Activated naive CD4-positive, alpha-beta T cell treated with anti-CD3 and anti-CD28 coated beads, Interleukin-2, amount 50 U/mL, for 72 hours (primary cell): ENCODE measurements around the gene DNMT1. TPM values are rescaled to one million over a fixed set of nuclear protein-coding genes. Genes with fewer than 3 reads are reported as not detected.

Experiments
- ATAC-seq, 2 donors: fragments of 150-1000 bp; cut with Tn5 transposase; 2 replicates each; pipeline ENCODE4 v1.10.0; 2021; ENCODE audit warnings: mild to moderate bottlenecking in 2 of 2, moderate library complexity in 2 of 2
- DNase-seq, 2 donors: peaks; one replicate each; pipeline ENCODE4 v3.0.0; 2021 to 2022; ENCODE audit warnings: low spot score in 2 of 2
- H3K27ac Mint-ChIP-seq, 2 donors: one replicate each; pipeline ENCODE4 v1.8.0; 2022; ENCODE audit warnings: mild to moderate bottlenecking in 2 of 2, mixed read lengths in 2 of 2
- H3K36me3 Mint-ChIP-seq, 2 donors: one replicate each; pipeline ENCODE4 v1.8.0; 2022; ENCODE audit warnings: mixed read lengths in 2 of 2
- H3K9me3 Mint-ChIP-seq, 2 donors: one replicate each; pipeline ENCODE4 v1.8.0; 2022; ENCODE audit warnings: mixed read lengths in 2 of 2
- total RNA-seq, 2 donors: library from RNA; stranded (reverse); gene quantifications; one replicate each; pipeline ENCODE4 v1.2.3, GENCODE V29; 2022

The DNMT1 gene
- total RNA-seq, 2 donors from 2014 or later, result 416 to 456 TPM

DNA sequence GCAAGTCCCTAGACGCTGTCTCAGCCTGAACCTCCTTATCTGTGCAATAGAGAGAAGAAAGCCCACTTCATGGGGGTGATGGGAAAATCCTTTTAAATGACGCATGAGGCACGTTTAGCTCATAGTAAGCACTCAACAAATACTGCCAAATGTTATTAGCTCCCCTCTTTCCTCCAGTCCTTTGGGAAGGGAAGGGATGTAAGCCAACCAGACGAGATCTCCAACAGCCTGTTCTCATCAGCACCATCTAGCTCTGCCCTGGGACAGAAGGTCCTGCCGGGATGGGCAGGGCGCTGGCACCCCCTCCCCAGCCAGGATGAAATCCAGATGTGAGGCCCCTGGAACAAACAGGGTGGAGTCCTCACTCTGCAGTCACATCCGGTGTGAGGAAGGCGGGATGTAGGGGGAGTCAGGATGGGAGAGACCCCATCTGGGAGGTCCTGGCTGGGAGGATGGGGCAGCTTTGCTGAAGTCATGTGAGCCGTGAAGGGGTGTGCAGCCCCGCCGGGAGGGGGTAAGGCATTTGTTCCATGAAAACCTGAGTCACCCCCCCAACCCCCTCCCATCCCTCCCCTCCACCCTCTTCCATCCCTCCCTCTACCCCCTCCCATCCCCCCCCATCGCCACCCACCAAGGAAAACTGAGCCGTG lies 31.7 kb upstream of the DNMT1 start:
- DNase-seq, result no peak
- H3K9me3 Mint-ChIP-seq, result no peaks in the 10 kb centered on the region
- ATAC-seq, result no peak
- no peaks in the 10 kb centered on the region for H3K36me3 Mint-ChIP-seq
- peak overlapping the region in 1 of 2 donors; percentile 21 for H3K27ac Mint-ChIP-seq

DNA sequence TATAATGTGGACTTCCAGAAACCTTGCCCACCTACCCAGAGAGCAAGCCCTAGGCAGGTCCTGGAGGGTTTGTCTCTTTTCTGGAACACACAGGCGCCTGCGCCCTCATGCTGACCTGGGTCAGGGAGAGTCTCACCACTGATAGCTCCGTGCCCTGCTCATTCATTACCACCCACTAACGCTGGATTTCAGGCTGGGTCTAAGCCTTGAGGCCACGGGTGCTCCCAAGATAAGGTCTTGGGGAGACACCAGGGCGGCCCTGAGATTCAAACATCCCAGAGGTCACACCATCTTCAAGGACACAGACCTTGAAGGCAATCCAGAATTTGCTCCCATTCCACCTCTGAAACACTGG lies 31.2 kb upstream of the DNMT1 start:
- H3K36me3 Mint-ChIP-seq, result no peaks in the 10 kb centered on the region
- H3K9me3 Mint-ChIP-seq, result no peaks in the 10 kb centered on the region
- ATAC-seq (no peak), DNase-seq (no peak)
- peak overlapping the region in 1 of 2 donors; percentile 21 for H3K27ac Mint-ChIP-seq

DNA sequence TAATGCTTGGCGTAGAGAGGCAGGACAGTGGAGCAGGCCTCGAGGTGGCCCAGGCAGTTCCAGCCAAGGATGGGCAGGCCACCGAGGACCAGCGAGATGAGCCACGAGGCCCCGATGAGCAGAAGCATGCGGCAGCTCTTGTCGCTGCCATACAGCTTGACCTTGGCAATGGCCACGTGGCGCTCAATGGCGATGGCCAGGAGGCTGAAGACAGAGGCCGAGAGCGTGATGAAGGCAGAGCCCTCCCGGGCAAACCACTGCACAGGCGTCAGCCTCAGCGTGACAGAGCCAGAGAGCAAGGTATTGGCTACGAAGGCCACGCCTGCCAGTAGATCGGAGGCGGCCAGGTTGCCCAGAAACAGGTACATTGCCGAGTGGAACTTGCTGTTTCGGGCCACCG lies 29.6 kb upstream of the DNMT1 start:
- DNase-seq (no peak), ATAC-seq (no peak)
- Mint-ChIP-seq H3K9me3 (no peaks in the 10 kb centered on the region), H3K36me3 (no peaks in the 10 kb centered on the region), H3K27ac (no peak overlapping the region)

DNA sequence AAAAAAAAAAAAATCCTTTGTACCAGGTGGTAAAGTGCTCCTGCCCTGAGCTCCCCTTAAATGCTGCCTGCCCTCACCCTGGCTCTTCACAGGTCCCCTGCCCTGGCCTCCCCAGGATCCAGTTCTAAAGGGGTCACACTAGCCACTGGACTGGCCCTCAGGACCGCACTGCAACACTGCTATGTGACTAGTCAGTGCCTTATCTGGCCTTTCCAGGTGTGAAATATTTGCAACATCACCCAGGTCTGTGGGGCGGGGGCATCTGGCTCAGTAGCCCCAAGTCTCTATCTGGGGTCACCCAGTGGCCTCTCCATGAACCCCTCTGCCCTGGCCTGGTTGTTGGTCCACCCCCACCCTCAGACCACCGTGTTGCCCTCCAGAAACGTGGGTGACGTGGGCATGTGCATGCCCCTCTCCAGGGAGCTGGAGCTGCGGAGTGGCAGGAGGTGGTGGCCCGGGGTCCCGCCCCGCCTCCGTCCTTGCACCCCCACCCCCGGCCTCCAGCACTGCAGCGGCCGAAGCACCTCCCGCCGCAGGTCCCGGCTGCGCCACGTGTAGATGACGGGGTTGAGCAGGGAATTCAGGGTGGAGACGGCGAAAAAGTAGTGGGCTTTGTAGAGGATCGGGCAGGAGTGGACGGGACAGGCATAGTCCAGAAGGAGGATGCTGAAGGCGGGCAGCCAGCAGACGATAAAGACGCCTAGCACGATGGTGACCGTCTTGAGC lies 28.9 kb upstream of the DNMT1 start:
- DNase-seq, result no peak
- H3K27ac Mint-ChIP-seq, result no peak overlapping the region
- H3K9me3 Mint-ChIP-seq, result no peaks in the 10 kb centered on the region
- no peaks in the 10 kb centered on the region for H3K36me3 Mint-ChIP-seq
- ATAC-seq, result no peak

DNA sequence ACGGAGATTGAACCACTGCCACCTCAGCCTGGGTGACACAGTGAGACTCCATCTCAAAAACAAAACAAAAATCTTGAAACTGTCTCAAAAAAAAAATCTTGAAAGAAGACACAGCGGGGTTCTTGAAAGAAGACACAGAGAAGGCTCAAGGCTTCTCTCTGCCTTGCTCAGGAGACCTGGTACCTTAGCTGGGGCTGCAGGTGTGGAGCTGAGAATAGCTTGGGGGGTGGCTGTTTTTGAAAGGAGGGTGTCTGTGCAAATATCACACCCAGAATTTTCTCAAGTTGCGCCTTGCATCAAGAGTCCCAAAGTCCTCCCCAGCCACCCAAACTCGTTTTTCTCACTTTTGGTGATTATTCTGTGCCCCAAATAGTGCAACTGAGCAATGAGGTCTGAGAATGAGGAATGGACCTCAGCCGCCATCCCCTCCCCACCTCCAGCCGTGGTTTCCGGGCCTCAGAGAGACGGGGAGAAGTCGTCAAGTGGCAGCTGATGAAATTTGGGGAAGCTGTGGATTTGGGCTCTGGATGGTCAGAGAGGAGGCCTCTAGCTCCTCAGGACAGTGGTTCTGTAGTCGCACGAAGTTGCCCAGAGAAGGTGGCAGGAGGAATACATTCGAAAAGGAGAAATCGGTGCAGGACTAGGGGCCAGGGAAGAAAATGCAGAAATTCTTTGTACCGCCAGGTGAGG lies 27.6 kb upstream of the DNMT1 start:
- no peak for ATAC-seq
- H3K27ac Mint-ChIP-seq, result no peak overlapping the region
- no peak for DNase-seq
- no peaks in the 10 kb centered on the region for H3K36me3 Mint-ChIP-seq
- H3K9me3 Mint-ChIP-seq, result no peaks in the 10 kb centered on the region

DNA sequence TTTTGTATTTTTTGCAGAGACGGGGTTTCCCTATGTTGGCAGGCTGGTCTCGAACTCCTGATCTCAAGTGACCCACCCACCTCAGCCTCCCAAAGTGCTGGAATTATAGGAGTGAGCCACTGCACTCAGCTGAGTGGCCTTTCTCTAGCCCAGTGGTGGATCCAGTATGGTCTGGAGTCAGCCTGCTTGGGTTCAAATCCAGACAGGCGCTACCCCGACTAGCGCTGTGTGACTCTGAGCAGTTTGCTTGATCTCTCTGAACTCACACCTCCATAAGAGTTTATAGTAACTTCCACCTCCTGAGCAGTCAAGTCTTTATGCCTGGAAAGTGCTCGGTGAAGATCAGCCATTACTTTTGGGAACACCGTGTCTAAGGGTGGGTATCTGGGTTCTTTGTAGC lies 25.9 kb upstream of the DNMT1 start:
- no peak for DNase-seq
- no peak for ATAC-seq
- Mint-ChIP-seq H3K36me3 (no peaks in the 10 kb centered on the region), H3K9me3 (no peaks in the 10 kb centered on the region), H3K27ac (peak overlapping the region in 1 of 2 donors; percentile 14)

DNA sequence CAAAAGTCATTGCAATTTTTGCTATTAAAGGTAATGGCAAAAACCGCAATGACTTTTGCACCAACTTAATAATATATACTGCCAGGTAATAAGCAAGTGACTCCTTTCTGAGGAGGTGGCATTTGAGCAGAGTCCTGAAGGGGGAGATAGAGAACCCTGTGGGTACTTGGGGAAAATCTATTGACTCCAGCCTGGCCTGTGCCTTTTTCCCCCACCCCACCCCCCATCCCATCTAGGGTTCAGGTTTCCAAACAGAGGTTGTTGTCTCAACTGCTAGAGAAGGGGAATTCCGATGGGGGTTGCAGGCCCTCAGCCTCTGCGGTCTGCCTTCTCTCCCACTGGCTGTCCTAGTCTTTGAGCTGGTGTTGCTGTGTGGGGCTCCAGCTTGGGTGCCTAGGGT lies 24.9 kb upstream of the DNMT1 start:
- Mint-ChIP-seq H3K9me3 (no peaks in the 10 kb centered on the region), H3K36me3 (no peaks in the 10 kb centered on the region), H3K27ac (no peak overlapping the region)
- ATAC-seq (peak in 1 of 2 donors; percentile 78), DNase-seq (no peak)

DNA sequence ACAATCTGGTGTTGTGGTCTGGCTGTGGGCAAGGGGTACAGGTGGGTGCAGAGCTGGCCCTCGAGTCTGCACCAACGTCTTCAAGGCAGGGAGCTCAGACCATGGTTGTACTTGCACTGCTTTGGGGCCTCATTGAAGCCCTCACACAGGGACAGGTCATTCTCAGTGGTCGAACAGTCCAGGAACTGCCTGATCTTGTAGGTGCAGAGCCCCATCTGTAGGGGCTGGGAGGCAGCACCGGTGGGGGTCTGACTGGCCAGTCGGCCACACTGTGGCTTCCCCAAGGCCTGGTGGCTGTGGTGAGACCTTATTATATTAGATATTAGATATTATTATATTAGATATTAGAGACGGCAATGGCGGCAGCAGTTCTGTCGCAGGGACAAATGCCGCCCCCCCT lies 22.3 kb upstream of the DNMT1 start:
- DNase-seq, result no peak
- no peaks in the 10 kb centered on the region for H3K36me3 Mint-ChIP-seq
- H3K9me3 Mint-ChIP-seq, result no peaks in the 10 kb centered on the region
- no peak overlapping the region for H3K27ac Mint-ChIP-seq
- ATAC-seq, result no peak

DNA sequence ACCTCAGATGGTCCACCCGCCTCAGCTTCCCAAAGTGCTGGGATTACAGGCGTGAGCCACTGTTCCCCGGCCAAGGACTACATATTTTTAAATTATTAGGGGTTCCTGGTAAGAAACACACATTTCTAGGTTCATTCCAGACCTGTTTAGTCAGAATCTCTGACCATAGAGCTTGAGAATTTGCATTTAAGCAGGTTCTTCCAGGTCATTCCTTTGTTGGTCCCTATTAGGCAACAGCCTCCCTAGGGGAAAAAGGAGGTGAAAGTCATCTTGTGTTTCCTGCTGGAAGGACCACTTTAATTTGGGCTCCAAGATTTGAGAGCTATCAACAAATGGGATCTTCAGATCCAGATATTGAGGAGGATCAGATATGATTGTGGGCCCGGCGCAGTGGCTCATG lies 20.0 kb upstream of the DNMT1 start:
- Mint-ChIP-seq H3K9me3 (no peaks in the 10 kb centered on the region), H3K27ac (no peak overlapping the region), H3K36me3 (no peaks in the 10 kb centered on the region)
- ATAC-seq (no peak), DNase-seq (no peak)

DNA sequence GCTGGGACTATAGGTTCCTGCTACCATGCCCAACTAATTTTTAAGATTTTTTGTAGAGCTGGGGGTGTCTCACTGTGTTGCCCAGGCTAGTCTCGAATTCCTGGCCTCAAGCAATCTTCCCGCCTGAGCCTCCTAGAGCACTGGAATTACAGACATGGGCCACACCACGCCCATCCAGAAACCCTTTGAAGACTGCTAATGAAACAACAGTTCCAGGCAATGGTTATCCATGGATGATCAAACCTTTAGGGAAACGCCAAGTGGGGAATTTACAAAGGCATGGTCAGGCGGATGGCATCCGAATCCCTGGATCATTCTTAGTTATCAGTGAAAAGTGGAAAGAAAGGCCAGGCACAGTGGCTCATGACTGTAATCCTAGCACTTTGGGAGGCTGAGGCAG lies 16.9 kb upstream of the DNMT1 start:
- DNase-seq, result no peak
- peaks cover 0 to 5% of the 10 kb centered on the region in 2 donors for H3K9me3 Mint-ChIP-seq
- no peak overlapping the region for H3K27ac Mint-ChIP-seq
- peaks cover 0 to 4% of the 10 kb centered on the region in 2 donors for H3K36me3 Mint-ChIP-seq
- ATAC-seq, result no peak

DNA sequence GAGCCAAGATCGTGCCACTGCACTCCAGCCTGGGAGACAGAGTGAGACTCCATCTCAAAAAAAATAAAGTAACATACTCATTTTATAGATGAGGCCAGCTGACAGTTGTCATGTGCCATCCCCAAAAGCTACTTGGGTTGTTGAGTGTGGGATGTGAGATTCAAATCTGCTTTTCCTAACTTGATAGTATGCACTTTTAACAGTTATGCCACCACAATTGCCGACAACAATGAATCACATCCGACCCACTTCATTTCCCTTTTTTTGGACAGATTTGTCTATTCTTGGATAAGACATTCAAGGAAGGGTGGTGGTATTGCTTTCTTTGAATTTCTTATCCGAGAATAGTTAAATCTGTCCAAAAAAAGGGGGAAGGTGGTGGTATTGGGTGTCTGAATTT lies 16.3 kb upstream of the DNMT1 start:
- Mint-ChIP-seq H3K9me3 (peaks cover 0 to 5% of the 10 kb centered on the region in 2 donors), H3K36me3 (peaks cover 0 to 4% of the 10 kb centered on the region in 2 donors), H3K27ac (no peak overlapping the region)
- ATAC-seq (no peak), DNase-seq (no peak)

DNA sequence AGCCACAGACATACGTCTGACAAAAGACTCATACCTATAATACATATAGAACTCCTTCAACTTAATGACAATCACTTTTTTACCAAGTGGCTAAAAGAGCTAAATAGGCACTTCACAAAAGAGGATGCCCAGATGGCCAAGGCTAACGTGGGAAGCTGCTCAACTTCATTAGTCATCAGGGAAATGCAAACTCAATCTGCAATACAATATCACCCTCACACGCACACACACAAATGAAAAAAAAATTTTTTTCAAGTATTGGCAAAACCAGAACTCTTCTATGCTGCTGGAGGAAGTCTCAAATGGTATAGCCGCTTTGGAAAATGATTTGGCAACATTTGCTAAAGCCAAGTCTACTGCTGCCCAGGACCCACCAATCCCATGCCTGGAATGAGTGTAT lies 14.6 kb upstream of the DNMT1 start:
- DNase-seq (no peak), ATAC-seq (no peak)
- H3K36me3 Mint-ChIP-seq, result peaks cover 0 to 4% of the 10 kb centered on the region in 2 donors
- H3K27ac Mint-ChIP-seq, result no peak overlapping the region
- peaks cover 0 to 5% of the 10 kb centered on the region in 2 donors for H3K9me3 Mint-ChIP-seq

DNA sequence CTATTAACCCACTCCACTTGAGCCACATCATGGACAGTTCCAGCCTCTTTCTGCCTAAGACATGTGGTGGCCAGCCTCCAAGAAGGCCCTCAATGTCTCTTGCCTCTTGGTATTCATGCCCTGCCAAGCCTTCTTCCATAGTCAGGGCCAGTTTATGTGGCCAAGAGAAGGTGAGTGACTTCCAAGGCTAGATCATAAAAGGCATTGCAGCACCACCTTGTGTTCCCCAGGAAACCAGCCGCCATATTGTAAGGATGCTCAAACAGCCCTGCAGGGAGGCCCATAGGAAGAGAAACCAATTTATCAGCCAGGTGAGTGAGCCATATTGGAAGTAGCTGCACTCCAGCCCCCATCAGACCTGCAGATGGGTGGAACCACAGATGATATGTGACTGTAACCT lies 12.3 kb upstream of the DNMT1 start:
- ATAC-seq (no peak), DNase-seq (no peak)
- Mint-ChIP-seq H3K36me3 (peaks cover 0 to 4% of the 10 kb centered on the region in 2 donors), H3K27ac (no peak overlapping the region), H3K9me3 (peaks cover 0 to 5% of the 10 kb centered on the region in 2 donors)

DNA sequence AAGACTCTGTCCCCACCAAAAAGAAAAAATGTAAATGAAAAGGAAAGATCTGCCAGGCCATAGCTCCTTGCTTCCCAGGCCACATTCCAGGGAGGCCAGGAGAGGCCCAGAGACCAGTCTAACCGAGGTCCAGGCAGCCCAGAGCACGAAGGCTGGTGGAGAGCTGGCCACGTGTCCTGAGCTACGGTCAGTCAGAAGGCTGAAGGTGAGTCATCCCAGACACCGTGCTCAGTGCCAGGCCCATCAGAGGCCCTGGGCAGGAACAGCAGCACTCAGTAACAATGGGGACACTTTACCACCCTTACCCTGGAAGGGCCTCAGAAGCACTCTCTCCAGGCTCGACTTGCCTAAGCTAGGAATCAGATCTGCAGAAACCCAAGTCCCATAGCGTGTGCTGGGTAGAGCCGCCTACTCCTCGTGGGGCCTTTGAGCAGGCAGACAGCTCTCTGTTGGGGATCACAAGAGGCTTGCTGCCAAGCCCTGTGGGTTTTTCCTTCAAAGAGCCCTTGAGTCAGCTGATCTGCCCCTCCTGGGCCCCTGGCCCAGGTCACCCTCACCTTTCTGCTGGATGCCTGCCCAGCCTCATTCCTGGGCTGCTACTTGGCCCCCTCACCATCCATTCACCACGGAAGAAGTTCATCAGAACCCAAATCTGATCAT lies 11.6 kb upstream of the DNMT1 start:
- Mint-ChIP-seq H3K36me3 (peaks cover 0 to 4% of the 10 kb centered on the region in 2 donors), H3K9me3 (peaks cover 0 to 5% of the 10 kb centered on the region in 2 donors), H3K27ac (no peak overlapping the region)
- ATAC-seq, result no peak
- no peak for DNase-seq

DNA sequence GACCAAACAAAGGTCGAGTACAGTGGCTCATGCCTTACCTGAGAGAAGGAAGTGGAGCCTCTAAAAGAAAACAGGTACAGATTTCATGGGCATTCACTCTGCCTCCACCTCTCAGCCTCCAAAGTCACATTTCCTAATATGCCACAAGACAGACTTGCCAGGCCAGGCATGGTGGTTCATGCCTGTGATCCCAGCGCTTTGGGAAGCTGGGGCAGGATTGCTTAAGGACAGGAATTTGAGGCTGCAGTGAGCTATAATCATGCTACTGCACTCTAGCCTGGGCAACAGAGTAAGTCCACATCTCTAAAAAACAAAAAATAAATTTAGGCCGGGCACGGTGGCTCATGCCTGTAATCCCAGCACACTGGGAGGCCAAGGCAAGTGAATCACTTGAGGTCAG lies 10.9 kb upstream of the DNMT1 start:
- DNase-seq, result no peak
- no peak for ATAC-seq
- Mint-ChIP-seq H3K9me3 (peaks cover 0 to 5% of the 10 kb centered on the region in 2 donors), H3K27ac (no peak overlapping the region), H3K36me3 (peaks cover 0 to 4% of the 10 kb centered on the region in 2 donors)

DNA sequence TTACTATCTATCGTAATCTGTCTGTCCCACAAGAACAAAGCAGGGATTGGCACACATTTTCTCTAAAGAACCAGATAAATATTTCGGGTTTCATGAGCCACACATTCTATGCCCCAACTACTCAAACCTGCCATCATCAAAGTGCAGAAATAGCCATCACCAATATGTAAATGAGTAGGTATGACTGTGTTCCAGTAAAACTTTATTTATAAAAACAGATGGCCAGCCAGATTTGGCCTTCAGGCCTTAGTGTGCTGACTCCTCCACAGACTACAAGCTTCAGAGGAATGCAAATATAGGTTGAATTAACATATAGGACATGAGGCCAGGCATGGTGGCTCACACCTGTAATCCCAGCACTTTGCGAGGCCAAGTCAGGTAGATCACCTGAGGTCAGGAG lies 8.9 kb upstream of the DNMT1 start:
- peaks cover 0 to 5% of the 10 kb centered on the region in 2 donors for H3K9me3 Mint-ChIP-seq
- no peak overlapping the region for H3K27ac Mint-ChIP-seq
- DNase-seq, result no peak
- ATAC-seq, result no peak
- H3K36me3 Mint-ChIP-seq, result peaks cover 0 to 4% of the 10 kb centered on the region in 2 donors

DNA sequence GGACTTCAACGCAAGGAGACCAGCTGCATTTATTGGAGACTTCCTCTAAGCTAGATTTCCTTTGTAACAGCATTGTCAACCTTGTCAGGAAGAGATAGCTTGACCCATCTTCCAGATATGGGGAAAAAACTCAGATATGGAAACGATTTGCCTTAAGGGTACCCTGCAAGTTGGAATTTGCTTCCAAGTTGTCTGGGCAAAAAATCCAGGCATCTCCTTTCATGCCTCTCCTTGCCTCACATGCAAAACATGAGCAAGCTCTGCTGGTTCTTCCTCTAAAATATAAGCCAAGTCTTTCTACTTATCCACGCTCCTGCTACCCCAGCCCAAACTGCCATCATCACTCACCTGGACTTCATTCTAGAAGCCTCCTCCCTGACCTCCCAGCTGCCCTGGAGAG lies 6.4 kb upstream of the DNMT1 start:
- DNase-seq (no peak), ATAC-seq (no peak)
- no peaks in the 10 kb centered on the region for H3K36me3 Mint-ChIP-seq
- no peaks in the 10 kb centered on the region for H3K9me3 Mint-ChIP-seq
- no peak overlapping the region for H3K27ac Mint-ChIP-seq
